ENCODE results near the gene FASTK. TPM values are rescaled to one million over a fixed set of nuclear protein-coding genes. Genes with fewer than 3 reads are reported as not detected.

FASTK gene
- polyA plus RNA-seq, 5 donors: 30.9 to 66.9 (median 45.5) TPM

- no peak for DNase-seq
Observed at GRCh38 chr7:151101621-151102396, 21.2 kb upstream of the FASTK start.

DNA sequence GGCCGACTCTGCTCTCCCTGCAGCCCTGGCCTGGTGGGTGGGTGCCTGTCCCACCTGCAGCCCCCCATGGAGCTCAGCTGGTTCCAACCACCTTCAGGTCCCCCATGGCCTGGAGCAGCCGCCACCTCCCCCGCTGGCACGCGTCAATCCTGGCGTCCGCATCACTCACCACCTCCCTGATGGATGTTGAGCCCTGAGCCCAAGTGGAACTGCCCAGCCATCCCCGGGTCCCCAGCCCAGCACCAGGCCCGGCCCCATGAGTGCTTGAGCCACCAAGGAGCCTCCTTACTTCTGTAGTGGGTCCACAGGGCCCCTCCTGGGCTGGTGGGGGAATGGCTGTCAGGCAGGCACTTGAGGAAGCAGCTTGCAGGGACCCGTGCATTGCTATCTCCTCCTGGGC is 20.3 kb upstream of the FASTK start:
- no peak for DNase-seq

- no peak for DNase-seq
Observed at GRCh38 chr7:151099486-151100211, 19.0 kb upstream of the FASTK start.

GRCh38 chr7:151095828-151096475 is 15.3 kb upstream of the FASTK start:
- no peak for DNase-seq

DNA sequence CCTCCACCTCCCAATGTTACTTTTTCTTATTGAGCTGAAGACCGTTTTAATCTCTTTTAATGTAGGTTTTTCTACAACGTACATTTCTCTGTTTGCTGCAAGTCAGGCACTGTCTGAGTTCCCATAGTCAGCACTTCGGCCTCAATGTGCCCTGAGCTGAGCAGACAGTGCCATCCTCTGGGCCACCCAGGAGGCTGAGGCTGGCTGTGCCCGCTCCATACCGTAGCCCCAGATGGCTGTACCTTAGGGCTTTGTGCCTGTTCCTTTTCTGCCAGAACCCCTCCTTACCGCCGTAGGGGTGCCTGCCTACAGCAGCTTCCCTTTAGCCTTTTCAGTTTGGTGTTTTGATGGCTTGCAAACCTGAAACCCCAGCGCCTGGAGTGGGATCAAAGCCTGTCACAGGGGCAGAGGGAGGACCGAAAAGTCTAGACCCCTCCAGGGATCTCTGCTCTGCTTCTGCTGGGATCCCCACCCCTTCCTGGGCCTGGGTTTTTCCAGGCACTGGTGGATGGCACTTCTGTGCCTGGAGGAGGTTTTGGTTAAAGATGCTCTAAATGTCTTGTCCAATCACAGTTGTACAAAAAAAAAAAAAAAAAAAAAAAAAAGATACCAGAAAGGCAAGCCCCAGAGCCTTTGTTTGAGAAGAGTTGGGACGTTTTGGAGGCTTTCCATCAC is 14.7 kb upstream of the FASTK start:
- DNase-seq: no peak

DNA sequence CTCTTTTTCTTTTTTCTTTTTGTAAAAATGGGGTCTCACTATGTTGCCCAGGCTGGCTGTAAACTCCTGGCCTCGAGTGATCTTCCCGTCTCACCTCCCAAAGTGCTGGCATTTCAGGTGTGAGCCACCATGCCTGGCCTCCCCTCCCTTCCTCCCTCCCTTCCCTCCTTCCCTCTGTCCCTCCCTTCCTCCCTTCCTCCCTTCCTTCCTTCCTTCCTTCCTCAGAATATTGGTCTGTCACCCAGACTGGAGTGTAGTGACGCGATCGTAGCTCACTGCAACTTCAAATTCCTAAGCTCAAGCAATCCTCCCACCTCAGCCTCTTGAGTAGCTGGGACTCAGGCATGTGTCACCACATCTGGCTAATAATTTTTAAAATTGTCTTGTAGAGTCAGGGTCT is 14.1 kb upstream of the FASTK start:
- no peak for DNase-seq

DNA sequence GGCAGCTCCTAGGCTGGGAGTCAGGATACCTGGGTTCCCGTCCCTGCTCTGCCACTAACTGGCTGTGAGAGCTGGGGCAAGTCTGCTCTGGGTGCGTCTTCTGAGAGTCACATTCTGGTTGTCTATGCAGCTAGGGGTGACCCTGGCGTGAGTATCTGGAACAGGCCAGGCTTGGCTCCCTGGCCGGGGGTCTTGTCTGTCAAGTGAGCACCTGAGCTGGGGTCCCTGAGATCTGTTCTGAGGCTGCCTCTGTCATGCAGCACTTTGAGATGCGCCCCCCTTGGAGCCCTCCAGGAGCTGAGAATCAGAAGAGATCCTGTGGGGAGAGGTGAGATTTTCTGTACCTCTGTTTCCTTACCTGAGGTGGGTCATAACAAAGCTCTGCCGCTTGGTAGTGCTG is 13.1 kb upstream of the FASTK start:
- no peak for DNase-seq

- no peak for DNase-seq
Observed at GRCh38 chr7:151091988-151092387, 11.4 kb upstream of the FASTK start.

- DNase-seq: no peak
Observed at GRCh38 chr7:151091431-151091830, 10.8 kb upstream of the FASTK start.

GRCh38 chr7:151091003-151091402 is 10.4 kb upstream of the FASTK start:
- DNase-seq: no peak

GRCh38 chr7:151089893-151090730 is 9.5 kb upstream of the FASTK start:
- no peak for DNase-seq

DNA sequence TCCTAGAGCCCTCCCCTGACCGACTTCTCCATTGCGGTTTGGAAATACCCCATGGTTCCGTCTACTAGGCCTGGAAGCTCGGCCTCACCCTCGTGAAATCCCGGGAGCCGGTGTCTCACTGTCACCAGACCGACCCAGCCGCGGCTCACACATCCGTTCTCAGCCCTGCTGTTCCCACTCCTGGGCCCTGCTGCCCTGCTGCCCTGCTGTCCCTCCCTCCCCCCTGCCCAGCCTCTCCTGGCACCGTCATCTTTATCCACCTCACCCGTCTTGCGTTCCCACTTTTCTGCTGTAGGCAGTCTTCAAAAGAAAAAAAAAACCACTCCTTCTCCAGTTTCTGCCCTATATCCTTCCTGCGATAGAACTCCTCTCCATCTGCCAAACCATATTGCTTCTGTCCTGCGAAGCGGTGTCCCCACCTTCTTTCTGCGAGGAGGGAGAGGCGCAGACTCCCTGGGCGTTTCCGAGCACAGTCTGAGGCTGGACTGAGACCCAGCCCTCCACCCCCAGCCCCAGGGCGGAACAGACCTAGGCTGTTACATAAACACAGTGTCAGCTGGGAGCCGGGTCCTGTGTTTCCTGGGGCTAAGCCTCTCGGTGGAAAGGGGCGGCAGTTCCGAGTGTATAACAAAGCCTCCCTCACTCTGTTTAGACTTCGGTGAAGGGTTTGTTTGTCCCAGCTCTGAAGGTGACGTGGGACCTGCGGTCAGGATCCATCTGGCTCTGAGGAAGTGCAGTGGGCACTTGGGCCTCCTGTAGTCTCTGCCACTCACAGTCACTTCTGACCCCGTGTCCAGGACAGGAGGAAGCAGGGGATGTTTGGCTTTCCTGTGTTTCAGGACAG is 8.5 kb upstream of the FASTK start:
- DNase-seq: peak in 1 of 2 donors; percentile 55

DNA sequence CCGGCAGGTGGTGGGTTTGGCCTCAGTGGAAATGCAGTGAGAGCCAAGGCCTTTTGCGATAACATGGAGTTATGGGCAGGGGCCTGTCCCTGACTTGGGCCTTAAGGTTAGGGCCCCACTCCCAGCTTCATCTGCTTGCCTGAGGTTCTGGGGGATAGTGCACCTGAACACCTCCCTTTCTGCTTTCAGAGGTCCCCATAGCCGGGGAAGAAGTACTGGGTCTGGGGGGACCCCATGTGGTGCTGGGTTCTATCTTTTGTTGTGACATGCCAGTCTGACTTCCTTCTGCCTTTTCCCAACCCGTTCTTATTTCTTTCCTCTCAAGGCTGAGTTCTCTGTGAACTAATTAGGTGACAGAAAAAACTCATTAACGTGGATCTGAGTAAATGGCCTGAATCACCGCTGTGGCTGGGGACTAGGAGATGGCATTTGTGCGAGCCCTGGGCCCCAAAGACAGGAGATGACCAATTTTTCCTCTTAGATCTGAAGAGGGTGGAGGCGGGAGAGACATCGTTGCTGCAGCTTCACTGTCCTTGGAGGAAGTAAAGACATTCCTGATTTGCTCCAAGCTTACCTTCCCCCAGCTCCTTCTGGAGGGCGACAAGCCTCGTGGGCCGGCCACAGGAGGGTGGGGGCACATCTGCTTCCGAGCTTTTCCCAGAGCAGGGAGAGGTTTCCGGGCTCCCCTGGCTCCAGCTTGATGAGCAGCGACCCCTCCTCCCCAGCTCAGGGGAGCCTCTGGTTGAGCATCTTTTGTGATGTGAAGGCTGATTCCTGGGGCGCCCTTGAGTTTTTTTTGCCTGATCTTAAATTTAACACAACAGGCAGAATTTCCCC is 7.6 kb upstream of the FASTK start:
- no peak for DNase-seq

GRCh38 chr7:151087245-151088018 is 6.8 kb upstream of the FASTK start:
- peak; percentile 58 to 61 for DNase-seq

- DNase-seq: no peak
Observed at GRCh38 chr7:151086802-151087244, 6.2 kb upstream of the FASTK start.

DNA sequence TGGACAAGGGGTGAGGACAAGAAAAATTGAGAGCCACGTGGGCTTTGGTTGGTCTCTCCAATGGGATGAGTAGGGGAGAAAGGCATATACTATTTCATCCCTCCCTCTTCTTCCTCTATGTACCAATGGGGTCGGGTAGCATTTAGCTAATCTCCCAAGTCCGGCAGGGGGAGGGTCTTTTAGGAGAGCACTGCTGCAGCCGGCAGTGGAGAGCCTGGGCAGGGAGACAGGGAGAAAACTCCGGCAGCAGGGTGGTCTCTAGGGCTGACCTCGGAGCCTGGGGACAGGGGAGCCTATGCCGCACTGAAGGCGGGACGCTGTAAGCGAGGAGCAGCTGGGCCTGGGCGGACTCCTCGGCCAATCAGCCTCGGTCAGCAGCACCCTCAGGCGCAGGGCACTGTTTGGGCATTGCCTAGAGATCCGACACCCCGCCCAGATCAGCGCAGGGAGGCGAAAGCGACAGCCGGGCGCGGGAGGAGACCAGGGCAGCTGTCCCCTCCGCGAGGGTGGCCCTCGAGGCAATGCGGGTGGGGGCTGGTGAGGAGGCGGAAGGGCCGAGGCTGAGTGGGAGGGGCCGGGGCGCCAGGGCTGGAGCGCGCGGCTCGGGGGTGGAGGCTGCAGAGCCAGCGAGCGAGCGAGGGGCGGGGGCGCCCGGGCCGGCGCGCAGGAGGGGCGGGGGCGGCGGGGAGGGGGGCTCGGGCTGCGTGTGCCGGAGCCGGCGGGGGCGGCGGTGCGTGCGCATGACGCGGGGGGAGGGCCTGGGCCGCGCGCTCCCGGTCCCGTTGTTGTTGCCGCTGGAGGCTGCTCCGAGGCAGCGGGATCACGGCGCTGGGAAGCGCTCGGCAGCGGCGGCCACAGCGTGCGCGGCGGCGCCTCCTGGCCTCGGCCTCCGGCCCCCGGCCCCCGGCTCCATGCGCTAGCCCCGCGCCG is 5.3 kb upstream of the FASTK start, which contains the start of gene AGAP3:
Gene AGAP3, plus strand, starts transcription at position 785 of the 930 bp plus-strand sequence. CDS start 267 bp downstream, outside the sequence.
- peak; percentile 79 to 87 for DNase-seq

DNA sequence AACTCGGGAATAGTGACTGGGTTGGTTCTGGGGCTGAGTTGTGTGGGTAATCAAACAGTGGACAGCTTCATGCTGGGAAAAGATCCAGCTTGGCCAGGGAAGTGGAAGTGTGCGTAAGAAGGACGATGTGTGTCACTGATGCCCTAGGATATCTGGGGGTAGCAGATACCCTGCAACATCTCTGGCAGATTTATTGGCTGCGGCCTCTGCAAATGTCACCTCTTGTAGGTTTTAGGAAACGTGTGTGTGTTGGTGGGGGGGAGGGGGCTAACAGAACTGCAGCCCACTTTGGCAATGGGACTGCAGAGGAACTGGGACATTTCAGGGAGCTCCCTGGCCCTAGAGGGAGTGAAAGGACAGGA is 4.7 kb upstream of the FASTK start:
- DNase-seq: no peak

Measured in right lung (tissue), 5 donors.